A549 (cell line): ENCODE results near the gene SNX15. TPM values are rescaled to one million over a fixed set of nuclear protein-coding genes. Genes with fewer than 3 reads are reported as not detected.

Source experiments
- ATAC-seq, 2 experiments: fragments of 200-7000 bp in 1 of 2; fragments of >200 bp in 1 of 2; cut with Nextera tagmentation in 1 of 2; cut with Tn5 transposase in 1 of 2; 3 replicates each; pipeline versions ENCODE4 v1.8.0 to v1.9.1; 2018 to 2020; ENCODE audit warnings: mild to moderate bottlenecking in 1 of 2, moderate library complexity in 1 of 2
- CTCF ChIA-PET: fragments of 300-600 bp; sonication (Branson Sonifier 250); formaldehyde crosslinking; extraction: SDS; loops from one replicate; lab custom pipeline; 2021; ENCODE audit warnings: antibody characterized with exemption, inconsistent platforms; lab: Yijun Ruan, JAX
- POLR2A ChIA-PET: fragments of 350-600 bp; formaldehyde crosslinking; extraction: SDS; loops from one replicate; lab custom pipeline; 2021; ENCODE audit warnings: antibody characterized with exemption, inconsistent platforms; lab: Yijun Ruan, JAX
- DNase-seq, 2 experiments: peaks; one replicate each; pipeline versions ENCODE4 v3.0.0 to v3.0.0-alpha.2; 2011 to 2016; ENCODE audit warnings: low read depth in 1 of 2, low spot score in 1 of 2
- FAIRE-seq: peaks from 2 replicates; lab custom pipeline; 2011; peaks lifted over from hg19 to GRCh38; lab: Jason Lieb, UNC
- H3K27ac ChIP-seq, 2 experiments: fragments of >200 bp; sonication (Bioruptor Twin); formaldehyde crosslinking; 3 replicates each; pipeline ENCODE4 v1.5.1; 2016 to 2017
- H3K4me1 ChIP-seq: fragments of >200 bp; sonication (Bioruptor Twin); formaldehyde crosslinking; 3 replicates; pipeline ENCODE4 v1.6.1; 2016
- H3K4me2 ChIP-seq: fragments of >200 bp; sonication (Bioruptor Twin); formaldehyde crosslinking; 3 replicates; pipeline ENCODE4 v1.6.1; 2016
- H3K4me3 ChIP-seq: fragments of >200 bp; sonication (Bioruptor Twin); formaldehyde crosslinking; 3 replicates; pipeline ENCODE4 v1.5.1; 2016
- H3K9me3 ChIP-seq: fragments of >200 bp; sonication (Bioruptor Twin); formaldehyde crosslinking; 3 replicates; pipeline ENCODE4 v1.6.1; 2016
- BCL3 ChIP-seq: fragments of >200 bp; sonication (Bioruptor Twin); formaldehyde crosslinking; IDR thresholded peaks from 3 replicates; pipeline ENCODE4 v1.6.1; 2016
- CBX2 ChIP-seq: fragments of 200-600 bp; sonication (generic); IDR thresholded peaks from 2 replicates; pipeline ENCODE4 v1.6.1; 2016; ENCODE audit warnings: low read depth, mild to moderate bottlenecking, borderline replicate concordance
- CHD2 ChIP-seq: fragments of 150-350 bp; IDR thresholded peaks from 2 replicates; pipeline ENCODE4 v1.6.1; 2014; ENCODE audit warnings: low read length; ENCODE audit not compliant: partially characterized antibody
- E2F6 ChIP-seq: IDR thresholded peaks from 2 replicates; pipeline ENCODE4 v1.6.1; 2012; ENCODE audit warnings: low read depth, borderline replicate concordance
- FOSB ChIP-seq: fragments of 250-450 bp; sonication (Bioruptor Pico); IDR thresholded peaks from 2 replicates; pipeline ENCODE4 v1.5.0; 2020; ENCODE audit warnings: mild to moderate bottlenecking, moderate library complexity
- FOXS1 ChIP-seq: fragments of 250-450 bp; sonication (Bioruptor Pico); IDR thresholded peaks from 2 replicates; pipeline ENCODE4 v1.5.0; 2020; ENCODE audit warnings: mild to moderate bottlenecking, moderate library complexity
- GATA3 ChIP-seq: IDR thresholded peaks from 2 replicates; pipeline ENCODE4 v1.6.1; 2012; ENCODE audit warnings: borderline replicate concordance
- HDAC2 ChIP-seq: fragments of 200-600 bp; sonication (generic); IDR thresholded peaks from 2 replicates; pipeline ENCODE4 v1.6.1; 2016
- HES2 ChIP-seq: fragments of >200 bp; sonication (Bioruptor Twin); formaldehyde crosslinking; IDR thresholded peaks from 2 replicates; pipeline ENCODE4 v1.6.1; 2016
- HEYL ChIP-seq: fragments of 250-450 bp; sonication (Bioruptor Pico); IDR thresholded peaks from 2 replicates; pipeline ENCODE4 v1.8.0; 2021; ENCODE audit warnings: mild to moderate bottlenecking, moderate library complexity
- KDM5A ChIP-seq: fragments of 200-600 bp; sonication (generic); IDR thresholded peaks from 2 replicates; pipeline ENCODE4 v1.6.1; 2016; ENCODE audit warnings: antibody characterized with exemption, mild to moderate bottlenecking
- MAZ ChIP-seq: fragments of 150-350 bp; IDR thresholded peaks from 2 replicates; pipeline ENCODE4 v1.6.1; 2014; ENCODE audit warnings: antibody characterized with exemption, low read depth, low read length, borderline replicate concordance
- NFE2L2 ChIP-seq: fragments of 150-350 bp; conservative IDR thresholded peaks from 2 replicates; pipeline ENCODE4 v1.6.1; 2014; ENCODE audit warnings: low read length
- NPAS2 ChIP-seq: fragments of 250-450 bp; sonication (Bioruptor Pico); IDR thresholded peaks from 2 replicates; pipeline ENCODE4 v1.8.0; 2022; ENCODE audit warnings: mild to moderate bottlenecking, moderate library complexity, borderline replicate concordance
- NR3C1 ChIP-seq: fragments of >200 bp; sonication (Bioruptor Twin); formaldehyde crosslinking; IDR thresholded peaks from 3 replicates; pipeline ENCODE4 v1.6.1; 2017
- PBX3 ChIP-seq: IDR thresholded peaks from 2 replicates; pipeline ENCODE4 v1.6.1; 2012
- RCOR1 ChIP-seq: fragments of 150-350 bp; IDR thresholded peaks from 2 replicates; pipeline ENCODE4 v1.6.1; 2014; ENCODE audit warnings: antibody characterized with exemption, low read length, low read depth
- REST ChIP-seq: fragments of 200-600 bp; sonication (generic); IDR thresholded peaks from 2 replicates; pipeline ENCODE4 v1.6.1; 2016; ENCODE audit warnings: antibody characterized with exemption, mild to moderate bottlenecking, moderate library complexity
- SMC3 ChIP-seq: fragments of >200 bp; sonication (Bioruptor Twin); formaldehyde crosslinking; IDR thresholded peaks from 3 replicates; pipeline ENCODE4 v1.6.1; 2018; ENCODE audit warnings: inconsistent platforms
- ZNF302 ChIP-seq: fragments of 250-450 bp; sonication (Bioruptor Pico); IDR thresholded peaks from 2 replicates; pipeline ENCODE4 v1.9.0; 2021; ENCODE audit warnings: inconsistent platforms, mild to moderate bottlenecking, moderate library complexity
- ZSCAN20 ChIP-seq: fragments of 250-450 bp; sonication (Bioruptor Pico); IDR thresholded peaks from 2 replicates; pipeline ENCODE4 v1.8.0; 2022; ENCODE audit warnings: mild to moderate bottlenecking, moderate library complexity
- WGBS: methylation state at CpG from one replicate; pipeline ENCODE4 v1.1.6; 2017; ENCODE audit errors: missing lambda C conversion rate; 5-methylcytosine and 5-hydroxymethylcytosine counted together
- polyA plus RNA-seq, 4 experiments: library from polyadenylated mRNA; depleted of rRNA in 3 of 4; stranded (reverse); fragments of >200 nt; fragmentation: RNase III in 1 of 4; extraction: RNeasy Plus Mini Kit Qiagen cat#74134 plus additional on column Dnase treatment in 1 of 4; gene quantifications; 2 replicates in 3 of 4; 3 replicates in 1 of 4; pipeline ENCODE4 v1.2.3, GENCODE V29; 2011 to 2017

Gene SNX15
- polyA plus RNA-seq, 2 of the 4 experiments (the other 2 are of a cell fraction): 13.4 to 17.0 TPM

GRCh38 chr11:65078151-65078550, 50.9 kb downstream of the SNX15 start (continued):
- TF ChIP-seq E2F6: no peak
- TF ChIP-seq REST: no peak
- no peak for TF ChIP-seq KDM5A
- no peak for TF ChIP-seq FOXS1 (CRISPR knock-in tag)
- TF ChIP-seq PBX3: no peak
- no peak for TF ChIP-seq GATA3
- TF ChIP-seq FOSB: no peak
- peak; percentile 55 for TF ChIP-seq SMC3
- TF ChIP-seq, all 56 proteins: peak for 4

GRCh38 chr11:65078786-65079342, 51.6 kb downstream of the SNX15 start:
- WGBS: 84% methylated on average over 9 of the region's 9 CpGs
- DNase-seq: no peak
- Histone ChIP-seq H3K4me3 (no peak overlapping the region), H3K4me2 (0 out of 3 replicates have a peak overlapping the region, but pooled peaks have one; percentile 11), H3K27ac (peak overlapping the region in 1 of 2 experiments; percentile 22; a peak in 1 of 6 replicates), H3K9me3 (no peaks in the 10 kb centered on the region)
- no peak for FAIRE-seq
- ChIA-PET POLR2A (no interaction called here), CTCF (interaction anchor here (0.5 to 5.5 kb wide), 19 partner anchors 9 to 1861 kb away, joined by 3 to 35 read pairs (median 4); partner anchors contain the start of genes ARL2, NAALADL1 and TM7SF2)
- ATAC-seq: no peak
- TF ChIP-seq CHD2: no peak
- TF ChIP-seq ZSCAN20: no peak
- no peak for TF ChIP-seq BCL3
- TF ChIP-seq RCOR1: no peak
- no peak for TF ChIP-seq HEYL (CRISPR knock-in tag)
- no peak for TF ChIP-seq HES2
- TF ChIP-seq NR3C1: no peak
- no peak for TF ChIP-seq MAZ
- TF ChIP-seq NFE2L2: no peak
- no peak for TF ChIP-seq CBX2
- TF ChIP-seq HDAC2: no peak
- TF ChIP-seq E2F6: no peak
- TF ChIP-seq REST: no peak
- TF ChIP-seq NPAS2 (CRISPR knock-in tag): no peak
- TF ChIP-seq ZNF302 (CRISPR knock-in tag): no peak
- TF ChIP-seq, all 56 proteins: peak for 0
- H3K4me1 ChIP-seq: peaks cover 29% of the 10 kb centered on the region
